MM.1S (cell line): ENCODE results near the gene TSPAN32.
"Not testable (repeated sequence)": the region's sequence is repeated elsewhere in the genome, so short reads cannot be mapped to it uniquely, and the experiment has no call there.

Source experiments
- DNase-seq: peaks from one replicate; pipeline ENCODE4 v3.0.0-alpha.2; 2015
- H2AFZ ChIP-seq: fragments of 300-600 bp; sonication (generic); 2 replicates; pipeline ENCODE4 v1.6.0; 2016; ENCODE audit warnings: antibody characterized with exemption, low read length
- H3F3A ChIP-seq: fragments of 300-600 bp; sonication (generic); 2 replicates; pipeline ENCODE4 v1.6.1; 2016; ENCODE audit warnings: mild to moderate bottlenecking, antibody characterized with exemption, low read length, moderate library complexity, mixed read lengths; ENCODE audit not compliant: insufficient read depth
- H3K27ac ChIP-seq: fragments of 300-600 bp; sonication (generic); 2 replicates; pipeline ENCODE4 v1.5.1; 2016; ENCODE audit warnings: mild to moderate bottlenecking, low read length
- H3K27me3 ChIP-seq: fragments of 300-600 bp; sonication (generic); replicated peaks from 2 replicates; pipeline ENCODE4 v1.6.0; 2016; ENCODE audit warnings: low read length; ENCODE audit not compliant: insufficient read depth
- H3K36me3 ChIP-seq: fragments of 300-600 bp; sonication (generic); replicated peaks from 2 replicates; pipeline ENCODE4 v1.6.1; 2016; ENCODE audit warnings: mild to moderate bottlenecking, low read length, mixed read lengths; ENCODE audit not compliant: insufficient read depth
- H3K4me1 ChIP-seq: fragments of 300-600 bp; sonication (generic); 2 replicates; pipeline ENCODE4 v1.6.1; 2016; ENCODE audit warnings: low read length, mixed read lengths
- H3K4me2 ChIP-seq: fragments of 300-600 bp; sonication (generic); 2 replicates; pipeline ENCODE4 v1.6.0; 2016; ENCODE audit warnings: low read depth, low read length
- H3K4me3 ChIP-seq: fragments of 300-600 bp; sonication (generic); 2 replicates; pipeline ENCODE4 v1.5.1; 2016; ENCODE audit warnings: low read length, mixed read lengths
- H3K79me2 ChIP-seq: fragments of 300-600 bp; sonication (generic); 2 replicates; pipeline ENCODE4 v1.6.1; 2016; ENCODE audit warnings: mixed run types, low read length, mixed read lengths
- H3K9ac ChIP-seq: fragments of 300-600 bp; sonication (generic); 2 replicates; pipeline ENCODE4 v1.6.1; 2016; ENCODE audit warnings: low read length, mixed read lengths
- H3K9me2 ChIP-seq: fragments of 300-600 bp; sonication (generic); replicated peaks from 2 replicates; pipeline ENCODE4 v1.6.1; 2016; ENCODE audit warnings: mild to moderate bottlenecking, low read length, mixed read lengths; ENCODE audit not compliant: insufficient read depth
- H3K9me3 ChIP-seq: fragments of 300-600 bp; sonication (generic); replicated peaks from 2 replicates; pipeline ENCODE4 v1.6.1; 2016; ENCODE audit warnings: mild to moderate bottlenecking, low read length, mixed read lengths; ENCODE audit not compliant: insufficient read depth
- H4K20me1 ChIP-seq: fragments of 300-600 bp; sonication (generic); 2 replicates; pipeline ENCODE4 v1.6.1; 2016; ENCODE audit warnings: mild to moderate bottlenecking, low read length, moderate library complexity, mixed read lengths; ENCODE audit not compliant: insufficient read depth
- EZH2 ChIP-seq: fragments of 300-600 bp; sonication (generic); optimal IDR thresholded peaks from 2 replicates; pipeline ENCODE3; 2017; ENCODE audit warnings: low read depth, mild to moderate bottlenecking, antibody characterized with exemption, low read length, mixed read lengths
- EZH2phosphoT487 ChIP-seq: fragments of 300-600 bp; sonication (generic); IDR thresholded peaks from 2 replicates; pipeline ENCODE4 v1.6.1; 2018; ENCODE audit warnings: antibody characterized with exemption, low read length
- TF ChIP-seq, protein P1 (sequence below): fragments of 300-600 bp; sonication (generic); IDR thresholded peaks from 2 replicates; pipeline ENCODE4 v1.5.1; 2016; ENCODE audit warnings: antibody characterized with exemption, low read length, mixed read lengths

The TSPAN32 gene

DNA sequence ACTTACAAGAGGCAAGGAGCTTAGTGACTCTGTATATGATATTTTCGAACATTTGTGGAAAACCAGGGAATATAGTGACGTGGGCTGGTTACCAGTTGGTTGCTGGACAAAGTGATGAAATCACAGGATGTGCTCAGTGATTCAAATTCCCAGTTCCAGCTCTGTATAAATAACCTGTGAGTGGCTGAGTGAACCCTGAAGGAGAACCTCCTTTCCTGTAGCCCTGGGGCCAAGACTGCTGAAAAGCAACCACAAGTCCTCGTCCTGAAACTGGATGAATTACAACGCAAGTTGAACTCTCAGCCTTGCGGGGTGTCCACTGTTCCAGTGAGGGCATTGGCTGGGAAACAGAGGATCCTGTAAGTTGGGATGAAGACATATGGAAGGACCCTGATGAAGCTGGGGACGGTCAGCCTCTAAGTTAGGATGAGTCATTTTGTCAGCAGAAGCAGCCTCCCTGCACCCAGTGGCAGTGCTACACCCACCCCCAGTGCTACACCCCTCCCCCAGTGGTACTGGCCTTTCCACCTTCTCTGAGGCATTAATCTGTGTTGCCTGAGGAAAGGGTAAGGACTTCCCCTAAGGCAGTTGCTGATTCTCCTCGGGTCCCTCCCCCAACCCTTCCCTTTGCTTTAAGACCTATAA is 53.3 kb downstream of the TSPAN32 start:
- no peak for DNase-seq
- peaks cover 84% of the 10 kb centered on the region for H3K27me3 ChIP-seq
- H2AFZ ChIP-seq: no peak overlapping the region
- H3K36me3 ChIP-seq: no peaks in the 10 kb centered on the region
- H3K9ac ChIP-seq: no peak overlapping the region
- H3K4me3 ChIP-seq: no peak overlapping the region
- no peaks in the 10 kb centered on the region for H3K4me1 ChIP-seq
- no peaks in the 10 kb centered on the region for H3F3A ChIP-seq
- no peaks in the 10 kb centered on the region for H3K79me2 ChIP-seq
- TF ChIP-seq EZH2 (no peak), EZH2phosphoT487 (no peak)
- TF ChIP-seq, protein P1, sequence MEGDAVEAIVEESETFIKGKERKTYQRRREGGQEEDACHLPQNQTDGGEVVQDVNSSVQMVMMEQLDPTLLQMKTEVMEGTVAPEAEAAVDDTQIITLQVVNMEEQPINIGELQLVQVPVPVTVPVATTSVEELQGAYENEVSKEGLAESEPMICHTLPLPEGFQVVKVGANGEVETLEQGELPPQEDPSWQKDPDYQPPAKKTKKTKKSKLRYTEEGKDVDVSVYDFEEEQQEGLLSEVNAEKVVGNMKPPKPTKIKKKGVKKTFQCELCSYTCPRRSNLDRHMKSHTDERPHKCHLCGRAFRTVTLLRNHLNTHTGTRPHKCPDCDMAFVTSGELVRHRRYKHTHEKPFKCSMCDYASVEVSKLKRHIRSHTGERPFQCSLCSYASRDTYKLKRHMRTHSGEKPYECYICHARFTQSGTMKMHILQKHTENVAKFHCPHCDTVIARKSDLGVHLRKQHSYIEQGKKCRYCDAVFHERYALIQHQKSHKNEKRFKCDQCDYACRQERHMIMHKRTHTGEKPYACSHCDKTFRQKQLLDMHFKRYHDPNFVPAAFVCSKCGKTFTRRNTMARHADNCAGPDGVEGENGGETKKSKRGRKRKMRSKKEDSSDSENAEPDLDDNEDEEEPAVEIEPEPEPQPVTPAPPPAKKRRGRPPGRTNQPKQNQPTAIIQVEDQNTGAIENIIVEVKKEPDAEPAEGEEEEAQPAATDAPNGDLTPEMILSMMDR: no peak
- H3K4me2 ChIP-seq: no peak overlapping the region
- no peaks in the 10 kb centered on the region for H4K20me1 ChIP-seq
- no peak overlapping the region for H3K27ac ChIP-seq
- H3K9me3 ChIP-seq: no peaks in the 10 kb centered on the region
- no peaks in the 10 kb centered on the region for H3K9me2 ChIP-seq

DNA sequence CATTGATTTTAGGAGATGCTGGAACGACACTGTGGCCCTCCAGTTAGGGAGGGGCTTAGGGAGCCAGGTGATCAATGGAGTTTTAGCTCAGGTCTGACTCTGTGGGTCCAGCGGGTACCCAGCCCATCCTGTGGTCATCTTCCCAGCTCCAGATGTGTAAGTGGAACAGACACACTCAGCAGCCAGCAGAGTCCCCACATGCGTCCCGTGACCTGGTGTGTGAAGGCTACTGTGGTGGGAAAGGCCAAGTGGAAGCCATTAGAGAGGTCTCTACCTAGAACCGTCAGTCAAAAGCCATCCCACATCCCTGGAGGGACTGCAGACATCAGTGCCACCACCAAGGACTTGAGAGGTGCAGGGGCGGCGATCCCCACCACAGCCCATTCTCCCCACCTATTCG is 55.4 kb downstream of the TSPAN32 start:
- Histone ChIP-seq H3K4me1 (no peaks in the 10 kb centered on the region), H3K36me3 (no peaks in the 10 kb centered on the region), H4K20me1 (no peaks in the 10 kb centered on the region), H2AFZ (no peak overlapping the region), H3K27ac (no peak overlapping the region), H3K9ac (no peak overlapping the region), H3K79me2 (no peaks in the 10 kb centered on the region), H3K27me3 (peaks cover 81% of the 10 kb centered on the region), H3K4me3 (no peak overlapping the region), H3F3A (no peaks in the 10 kb centered on the region), H3K9me3 (no peaks in the 10 kb centered on the region), H3K9me2 (no peaks in the 10 kb centered on the region), H3K4me2 (no peak overlapping the region)
- TF ChIP-seq EZH2phosphoT487 (no peak), EZH2 (no peak)
- TF ChIP-seq, protein P1: no peak
- no peak for DNase-seq

DNA sequence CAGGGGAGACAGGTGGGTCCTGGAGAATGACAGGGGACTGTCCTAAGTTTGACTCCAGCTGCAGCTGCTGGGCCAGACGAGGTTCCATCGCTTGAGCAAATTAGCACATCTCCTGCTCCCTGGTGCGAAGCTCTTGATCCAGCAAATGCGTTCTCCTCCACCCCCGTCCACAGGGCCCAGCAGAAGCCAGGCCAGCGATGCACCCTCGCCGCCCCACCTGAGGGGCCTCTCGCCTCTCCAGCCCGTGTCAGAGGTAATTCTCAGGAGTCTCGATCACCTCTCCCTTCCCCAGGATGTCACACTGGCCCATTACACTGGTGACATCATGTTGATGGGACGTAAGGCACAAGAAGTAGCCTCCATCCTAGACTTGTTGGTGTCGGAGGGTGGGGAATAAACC is 55.8 kb downstream of the TSPAN32 start:
- not testable (repeated sequence) for H3F3A ChIP-seq, H4K20me1 ChIP-seq, H3K27ac ChIP-seq, H3K9ac ChIP-seq, H2AFZ ChIP-seq, H3K4me1 ChIP-seq, H3K9me2 ChIP-seq, H3K36me3 ChIP-seq, H3K9me3 ChIP-seq, H3K4me2 ChIP-seq, H3K4me3 ChIP-seq, H3K79me2 ChIP-seq, DNase-seq
- H3K27me3 ChIP-seq: peaks cover 81% of the 10 kb centered on the region

DNA sequence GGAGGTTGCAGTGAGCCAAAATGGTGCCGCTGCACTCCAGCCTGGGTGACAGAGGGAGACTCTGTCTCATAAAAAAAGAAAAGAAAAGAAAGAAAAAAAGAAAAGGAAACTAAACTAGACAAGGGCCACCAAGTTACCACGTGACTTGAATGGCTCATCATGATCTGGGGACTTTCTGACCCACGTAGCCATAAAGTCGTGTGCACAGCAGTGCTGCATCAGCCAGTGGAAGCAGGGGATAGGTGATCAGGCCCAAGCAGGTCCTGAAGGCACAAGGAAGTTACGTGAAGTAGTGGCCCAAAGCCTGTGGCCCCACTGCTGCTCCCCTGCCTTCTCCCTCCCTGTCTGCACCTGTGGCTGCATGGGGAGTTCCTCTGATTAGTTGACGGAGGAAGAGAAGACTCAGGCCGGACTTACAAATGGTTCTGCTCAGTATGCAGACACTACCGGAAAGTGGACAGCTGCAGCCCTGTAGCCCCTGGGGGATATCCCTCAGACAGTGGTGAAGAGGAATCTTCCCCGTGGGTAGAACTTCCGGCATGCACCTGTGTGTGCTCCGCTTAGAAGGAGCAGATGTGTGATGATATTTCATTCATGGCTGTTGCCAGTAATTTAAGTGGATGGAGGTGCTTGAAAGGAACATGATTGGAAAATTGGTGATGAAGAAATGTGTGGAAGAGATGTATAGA is 57.1 kb downstream of the TSPAN32 start:
- no peaks in the 10 kb centered on the region for H3F3A ChIP-seq
- no peak overlapping the region for H2AFZ ChIP-seq
- H3K4me3 ChIP-seq: no peak overlapping the region
- H3K79me2 ChIP-seq: no peaks in the 10 kb centered on the region
- no peaks in the 10 kb centered on the region for H3K9me2 ChIP-seq
- peaks cover 81% of the 10 kb centered on the region for H3K27me3 ChIP-seq
- H3K9ac ChIP-seq: no peak overlapping the region
- peak overlapping the region; percentile 3; the same call in 1 of the 2 replicates for H3K4me2 ChIP-seq
- no peaks in the 10 kb centered on the region for H3K9me3 ChIP-seq
- no peak for DNase-seq
- no peaks in the 10 kb centered on the region for H3K36me3 ChIP-seq
- no peaks in the 10 kb centered on the region for H4K20me1 ChIP-seq
- TF ChIP-seq EZH2 (no peak), EZH2phosphoT487 (no peak)
- TF ChIP-seq, protein P1: no peak
- H3K4me1 ChIP-seq: no peaks in the 10 kb centered on the region
- no peak overlapping the region for H3K27ac ChIP-seq
